Esophagus muscularis mucosa (tissue), 3 donors: ENCODE measurements around the gene ARHGEF35.
"Not testable (repeated sequence)": the region's sequence is repeated elsewhere in the genome, so short reads cannot be mapped to it uniquely, and the experiment has no call there.

Experiments
- CTCF ChIP-seq, 3 experiments: fragments of 200-600 bp in 2 of 3; fragments of 450-650 bp in 1 of 3; sonication (generic) in 2 of 3; IDR thresholded peaks; one replicate each; pipeline ENCODE4 v1.5.1; 2017 to 2019; ENCODE audit warnings: antibody characterized with exemption in 3 of 3, mild to moderate bottlenecking in 2 of 3, moderate library complexity in 1 of 3
- POLR2A ChIP-seq: fragments of 450-650 bp; IDR thresholded peaks from one replicate; pipeline ENCODE4 v1.6.1; 2017; ENCODE audit warnings: antibody characterized with exemption, moderate library complexity, mild to moderate bottlenecking, low read depth

- not testable (repeated sequence) for TF ChIP-seq CTCF (IDR thresholded peaks at IDR 0.05); POLR2A
These were observed 24.9 kb upstream of the ARHGEF35 start for GRCh38 chr7:144220531-144220930.
